ENCODE results near the gene MVB12B. TPM values are rescaled to one million over a fixed set of nuclear protein-coding genes. Genes with fewer than 3 reads are reported as not detected.

MVB12B gene
- total RNA-seq, 4 donors from 2014 or later, result 6.1 to 18.0 (median 13.2) TPM

DNA sequence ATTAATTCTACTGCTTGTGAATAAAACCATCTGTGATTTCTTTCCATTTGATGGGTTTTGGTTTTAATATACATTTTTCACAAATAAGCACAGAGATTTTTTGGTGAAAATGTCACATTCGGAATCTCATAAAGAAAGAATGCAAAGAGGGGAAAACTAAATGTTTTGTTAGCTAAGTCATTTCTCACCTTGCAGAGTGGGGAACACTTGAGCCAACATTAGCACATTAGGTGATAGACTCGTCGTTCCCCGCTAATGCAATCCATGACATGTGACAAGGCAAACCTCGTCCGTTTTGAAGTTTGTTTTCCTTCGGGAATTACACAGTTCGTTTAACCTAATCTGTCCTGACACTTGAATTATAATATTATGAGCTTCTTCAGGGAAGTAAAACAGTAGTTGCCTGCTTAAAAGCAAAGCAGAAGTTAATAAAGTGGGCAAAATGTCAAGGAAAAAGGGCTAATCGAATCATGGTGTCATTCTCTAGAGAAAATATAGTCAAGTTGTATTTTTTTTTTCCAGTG is 191.3 kb downstream of the MVB12B start:
- no peak for ATAC-seq
- peak overlapping the region in 1 of 4 donors; percentile 38 for H3K4me3 ChIP-seq
- no peak for DNase-seq
- in situ Hi-C loops (cut with MboI; ENCODE audit: low sequenced_read_pairs in 4 of 4), result no loop called here
- no peak for TF ChIP-seq POLR2A (IDR thresholded peaks at IDR 0.05)
- TF ChIP-seq, protein P1, sequence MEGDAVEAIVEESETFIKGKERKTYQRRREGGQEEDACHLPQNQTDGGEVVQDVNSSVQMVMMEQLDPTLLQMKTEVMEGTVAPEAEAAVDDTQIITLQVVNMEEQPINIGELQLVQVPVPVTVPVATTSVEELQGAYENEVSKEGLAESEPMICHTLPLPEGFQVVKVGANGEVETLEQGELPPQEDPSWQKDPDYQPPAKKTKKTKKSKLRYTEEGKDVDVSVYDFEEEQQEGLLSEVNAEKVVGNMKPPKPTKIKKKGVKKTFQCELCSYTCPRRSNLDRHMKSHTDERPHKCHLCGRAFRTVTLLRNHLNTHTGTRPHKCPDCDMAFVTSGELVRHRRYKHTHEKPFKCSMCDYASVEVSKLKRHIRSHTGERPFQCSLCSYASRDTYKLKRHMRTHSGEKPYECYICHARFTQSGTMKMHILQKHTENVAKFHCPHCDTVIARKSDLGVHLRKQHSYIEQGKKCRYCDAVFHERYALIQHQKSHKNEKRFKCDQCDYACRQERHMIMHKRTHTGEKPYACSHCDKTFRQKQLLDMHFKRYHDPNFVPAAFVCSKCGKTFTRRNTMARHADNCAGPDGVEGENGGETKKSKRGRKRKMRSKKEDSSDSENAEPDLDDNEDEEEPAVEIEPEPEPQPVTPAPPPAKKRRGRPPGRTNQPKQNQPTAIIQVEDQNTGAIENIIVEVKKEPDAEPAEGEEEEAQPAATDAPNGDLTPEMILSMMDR (IDR thresholded peaks at IDR 0.05 in 4 of 5, conservative IDR thresholded peaks at IDR 0.05 in 1 of 5), result no peak
- intact Hi-C loops (cut with DNase I; ENCODE audit: low total_unique reads), result no loop called here
- no peaks in the 10 kb centered on the region for H3K9me3 ChIP-seq
- H3K27me3 ChIP-seq, result peaks cover 63 to 71% (median 67%) of the 10 kb centered on the region in 3 donors
- H3K36me3 ChIP-seq, result no peaks in the 10 kb centered on the region
- H3K4me1 ChIP-seq, result peaks cover 5 to 11% of the 10 kb centered on the region in 2 donors
- no peak overlapping the region for H3K27ac ChIP-seq

DNA sequence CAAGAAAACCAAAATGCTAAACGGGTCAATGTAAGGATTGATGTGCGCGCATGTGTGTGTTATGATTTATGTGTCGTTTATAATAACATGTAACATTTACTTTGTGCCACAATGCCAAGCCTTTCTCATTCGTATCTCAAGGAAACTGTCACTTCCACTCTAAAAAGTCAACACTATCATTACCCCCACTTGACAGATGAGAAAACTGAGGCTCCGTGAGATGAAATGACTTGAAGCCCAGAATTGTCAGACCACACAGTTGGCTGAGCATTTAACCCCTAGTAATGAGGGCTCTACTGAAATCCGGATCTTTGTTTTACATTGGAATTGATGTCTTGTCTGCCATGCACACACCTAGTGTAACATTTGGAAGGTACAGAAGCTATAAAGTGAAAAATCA is 192.1 kb downstream of the MVB12B start:
- Histone ChIP-seq H3K36me3 (no peaks in the 10 kb centered on the region), H3K27me3 (peaks cover 57 to 62% (median 60%) of the 10 kb centered on the region in 3 donors), H3K27ac (no peak overlapping the region), H3K9me3 (no peaks in the 10 kb centered on the region), H3K4me3 (no peak overlapping the region), H3K4me1 (peaks cover 5 to 11% of the 10 kb centered on the region in 2 donors)
- TF ChIP-seq, protein P1 (IDR thresholded peaks at IDR 0.05 in 4 of 5, conservative IDR thresholded peaks at IDR 0.05 in 1 of 5), result no peak
- intact Hi-C loops (cut with DNase I; ENCODE audit: low total_unique reads), result no loop called here
- no peak for DNase-seq
- no peak for ATAC-seq
- in situ Hi-C loops (cut with MboI; ENCODE audit: low sequenced_read_pairs in 4 of 4), result no loop called here

DNA sequence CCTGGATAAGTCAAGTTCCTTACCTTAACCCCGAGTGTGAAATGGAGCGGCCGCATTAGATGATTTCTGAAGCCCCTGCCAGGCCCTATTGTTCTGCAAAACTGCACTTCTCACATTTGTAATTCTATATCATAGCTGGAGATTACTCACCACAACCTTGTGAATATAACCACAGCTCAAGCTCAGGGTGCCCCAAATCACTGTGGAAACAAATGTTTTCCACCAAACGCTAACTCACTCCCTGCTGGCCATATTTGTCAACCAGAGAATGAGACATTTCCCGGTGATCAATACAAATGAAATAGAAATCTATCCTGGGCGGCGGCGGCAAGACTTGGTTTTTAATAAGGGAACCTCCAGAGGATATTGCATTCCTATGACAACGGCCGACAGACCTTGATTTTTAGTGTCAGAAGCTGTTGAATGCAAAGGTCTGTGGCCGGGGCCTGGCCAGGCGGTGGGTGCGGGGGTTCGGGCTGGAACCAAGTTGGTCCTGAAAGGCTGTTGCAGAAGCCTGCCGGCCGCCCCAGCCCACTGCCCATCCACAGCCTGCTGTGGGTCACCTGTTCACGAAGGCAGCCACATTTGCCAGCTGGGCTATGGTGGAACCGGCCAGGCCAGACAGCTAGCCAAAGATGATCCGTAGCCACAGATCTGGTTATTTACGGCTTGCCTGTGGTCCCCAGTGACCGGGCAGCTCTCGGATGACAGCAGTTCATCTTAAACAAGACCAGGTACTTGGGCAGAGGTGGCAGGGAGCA is 193.2 kb downstream of the MVB12B start:
- peaks cover 5 to 11% of the 10 kb centered on the region in 2 donors for H3K4me1 ChIP-seq
- TF ChIP-seq, protein P1 (IDR thresholded peaks at IDR 0.05 in 4 of 5, conservative IDR thresholded peaks at IDR 0.05 in 1 of 5), result no peak
- TF ChIP-seq POLR2A (IDR thresholded peaks at IDR 0.05), result no peak
- no peaks in the 10 kb centered on the region for H3K9me3 ChIP-seq
- H3K4me3 ChIP-seq, result peak overlapping the region in 1 of 4 donors; percentile 23
- DNase-seq (no peak), ATAC-seq (peak in 1 of 2 donors; percentile 22)
- no peak overlapping the region for H3K27ac ChIP-seq
- in situ Hi-C loops (cut with MboI; ENCODE audit: low sequenced_read_pairs in 4 of 4) (no loop called here), intact Hi-C loops (cut with DNase I; ENCODE audit: low total_unique reads) (no loop called here)
- peaks cover 52 to 60% (median 53%) of the 10 kb centered on the region in 3 donors for H3K27me3 ChIP-seq
- H3K36me3 ChIP-seq, result no peaks in the 10 kb centered on the region

DNA sequence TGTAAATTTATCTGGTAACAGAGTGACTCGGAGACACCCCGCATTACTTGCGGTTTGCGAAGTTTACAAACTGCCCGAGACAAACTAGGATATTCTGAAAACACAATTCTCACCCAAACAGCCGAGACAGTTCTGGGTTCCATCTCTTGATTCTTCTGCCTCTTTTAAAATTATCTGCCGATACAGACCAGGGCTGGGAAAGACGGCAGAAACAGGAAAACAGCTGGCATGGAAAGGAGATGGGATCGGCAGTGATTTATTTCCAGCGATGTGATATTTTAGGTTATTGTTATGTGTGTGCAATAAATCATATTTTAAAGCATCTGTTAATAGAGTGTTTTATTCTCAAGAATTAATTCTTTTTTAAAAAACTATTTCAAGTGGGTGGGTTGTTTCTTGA is 193.8 kb downstream of the MVB12B start:
- in situ Hi-C loops (cut with MboI; ENCODE audit: low sequenced_read_pairs in 4 of 4) (no loop called here), intact Hi-C loops (cut with DNase I; ENCODE audit: low total_unique reads) (no loop called here)
- DNase-seq (no peak), ATAC-seq (no peak)
- peak overlapping the region in 1 of 4 donors; percentile 23 for H3K4me3 ChIP-seq
- no peak for TF ChIP-seq POLR2A (IDR thresholded peaks at IDR 0.05)
- TF ChIP-seq, protein P1 (IDR thresholded peaks at IDR 0.05 in 4 of 5, conservative IDR thresholded peaks at IDR 0.05 in 1 of 5), result no peak
- H3K9me3 ChIP-seq, result no peaks in the 10 kb centered on the region
- peaks cover 47 to 54% (median 48%) of the 10 kb centered on the region in 3 donors for H3K27me3 ChIP-seq
- no peaks in the 10 kb centered on the region for H3K36me3 ChIP-seq
- peaks cover 5 to 11% of the 10 kb centered on the region in 2 donors for H3K4me1 ChIP-seq
- H3K27ac ChIP-seq, result no peak overlapping the region
